ENCODE data around the gene SOX10.

Gene SOX10

GRCh38 chr22:38016182-38017151 lies 32.1 kb upstream of the SOX10 start:
- DNase-seq: no peak

GRCh38 chr22:38014083-38014482 lies 29.7 kb upstream of the SOX10 start:
- DNase-seq: no peak

- no peak for DNase-seq
Observed at GRCh38 chr22:38012604-38013072, 28.3 kb upstream of the SOX10 start.

GRCh38 chr22:38009000-38009806 lies 24.8 kb upstream of the SOX10 start:
- no peak for DNase-seq

GRCh38 chr22:38007330-38007902 lies 23.1 kb upstream of the SOX10 start:
- no peak for DNase-seq

GRCh38 chr22:38006906-38007305 lies 22.6 kb upstream of the SOX10 start:
- no peak for DNase-seq

GRCh38 chr22:38005943-38006342 lies 21.6 kb upstream of the SOX10 start:
- no peak for DNase-seq

GRCh38 chr22:37999640-38000272 lies 15.4 kb upstream of the SOX10 start:
- no peak for DNase-seq

- no peak for DNase-seq
Observed at GRCh38 chr22:37999236-37999635, 14.9 kb upstream of the SOX10 start.

GRCh38 chr22:37998543-37998942 lies 14.2 kb upstream of the SOX10 start:
- DNase-seq: no peak

- no peak for DNase-seq
Observed at GRCh38 chr22:37996515-37997246, 12.3 kb upstream of the SOX10 start.

GRCh38 chr22:37996079-37996478 lies 11.7 kb upstream of the SOX10 start:
- DNase-seq: no peak

- DNase-seq: no peak
Observed at GRCh38 chr22:37995460-37995859, 11.1 kb upstream of the SOX10 start.

- DNase-seq: no peak
Observed at GRCh38 chr22:37994982-37995381, 10.6 kb upstream of the SOX10 start.

- no peak for DNase-seq
Observed at GRCh38 chr22:37994049-37994448, 9.7 kb upstream of the SOX10 start.

- DNase-seq: no peak
Observed at GRCh38 chr22:37991731-37992442, 7.5 kb upstream of the SOX10 start.

GRCh38 chr22:37990862-37991261 lies 6.5 kb upstream of the SOX10 start:
- DNase-seq: no peak

GRCh38 chr22:37990301-37990700 lies 5.9 kb upstream of the SOX10 start:
- DNase-seq: no peak

GRCh38 chr22:37989146-37990045 lies 5.0 kb upstream of the SOX10 start:
- no peak for DNase-seq

- DNase-seq: no peak
Observed at GRCh38 chr22:37986371-37986770, 2.0 kb upstream of the SOX10 start.

Data from T-helper 9 cell (primary cell).